ENCODE data around the gene CACHD1.

CACHD1 gene

DNA sequence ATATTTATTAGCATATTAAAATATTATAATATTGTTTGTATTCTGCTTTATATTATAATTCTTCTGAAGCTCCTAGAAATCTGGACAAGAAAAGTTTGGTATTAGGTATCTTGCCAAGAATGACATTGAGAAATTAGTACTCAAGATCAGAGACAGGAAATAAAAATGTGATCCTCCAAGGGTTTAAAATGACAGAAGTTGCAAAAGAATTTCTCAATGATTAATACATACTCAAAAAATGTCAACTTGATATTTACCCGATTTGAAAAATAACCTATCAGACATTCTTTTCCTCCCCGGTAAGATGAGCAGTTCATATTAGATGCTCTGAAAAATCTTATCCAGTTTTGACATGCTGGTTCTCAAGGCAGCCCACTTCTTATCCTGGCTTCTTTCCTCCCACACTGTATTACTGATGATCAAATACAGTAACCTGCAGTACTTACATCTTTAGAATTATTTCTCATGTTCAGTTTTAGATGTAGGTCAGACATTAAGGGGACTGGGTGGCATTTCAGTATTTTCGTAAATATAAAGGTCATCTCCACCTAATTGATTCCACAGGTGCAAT, 55.3 kb downstream of the CACHD1 start:
- DNase-seq, result no peak

DNA sequence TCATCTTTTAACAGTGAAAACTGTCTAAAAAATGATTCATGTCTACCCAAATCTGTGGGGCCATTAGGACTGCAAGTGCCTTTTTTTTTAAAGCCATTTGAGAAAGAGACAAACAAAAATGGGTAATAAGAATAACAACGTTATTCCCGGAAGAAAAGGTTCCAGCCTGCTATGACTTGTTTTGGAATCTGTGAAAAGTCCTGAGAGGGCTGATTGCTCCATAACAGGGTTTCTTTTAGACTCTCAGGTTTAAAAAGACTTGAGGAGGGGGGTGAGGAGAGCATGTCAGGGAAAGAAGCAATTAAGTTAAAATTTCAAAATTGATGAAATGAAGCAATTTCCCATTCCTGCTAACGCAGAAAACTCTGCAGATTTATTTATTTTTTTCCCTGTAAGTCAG, 56.4 kb downstream of the CACHD1 start:
- DNase-seq, result no peak

DNA sequence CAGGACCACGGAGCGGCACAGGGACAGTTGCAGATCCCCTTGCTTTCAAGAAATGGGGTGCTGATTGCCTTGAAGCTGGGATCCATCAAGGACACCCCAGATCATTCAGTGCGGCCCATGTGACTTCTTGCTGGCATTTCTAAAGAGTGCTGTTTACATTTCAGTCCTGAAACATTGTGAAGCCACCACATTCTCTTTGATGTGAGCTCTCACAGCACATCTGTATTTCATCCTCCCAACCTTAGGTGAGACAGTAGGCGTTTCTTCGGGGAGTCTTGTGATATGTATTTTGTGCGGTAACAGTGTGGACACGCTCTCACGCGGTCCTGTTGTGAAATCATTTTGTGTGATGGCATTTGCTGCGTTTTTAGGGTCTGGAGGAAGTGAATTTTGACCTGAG, 57.2 kb downstream of the CACHD1 start:
- no peak for DNase-seq

DNA sequence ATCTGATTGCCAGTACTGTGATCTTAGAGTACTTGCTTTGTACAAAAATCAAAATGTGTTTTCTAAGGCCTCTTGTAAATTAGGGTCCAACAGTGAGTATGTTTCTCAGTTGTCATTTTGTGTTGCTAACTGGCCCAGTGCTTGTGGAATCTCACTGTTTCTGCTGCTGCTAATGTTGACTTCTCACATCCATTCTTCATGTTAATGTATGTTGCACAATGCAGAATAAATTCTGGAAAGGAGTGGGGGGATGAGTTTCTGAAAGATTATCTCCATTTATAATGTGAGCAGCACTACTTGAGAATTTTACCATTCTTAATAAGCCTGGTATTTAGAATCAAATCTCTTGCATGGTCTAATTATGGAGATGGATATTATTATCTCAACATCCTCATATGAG, 57.9 kb downstream of the CACHD1 start:
- DNase-seq, result no peak

DNA sequence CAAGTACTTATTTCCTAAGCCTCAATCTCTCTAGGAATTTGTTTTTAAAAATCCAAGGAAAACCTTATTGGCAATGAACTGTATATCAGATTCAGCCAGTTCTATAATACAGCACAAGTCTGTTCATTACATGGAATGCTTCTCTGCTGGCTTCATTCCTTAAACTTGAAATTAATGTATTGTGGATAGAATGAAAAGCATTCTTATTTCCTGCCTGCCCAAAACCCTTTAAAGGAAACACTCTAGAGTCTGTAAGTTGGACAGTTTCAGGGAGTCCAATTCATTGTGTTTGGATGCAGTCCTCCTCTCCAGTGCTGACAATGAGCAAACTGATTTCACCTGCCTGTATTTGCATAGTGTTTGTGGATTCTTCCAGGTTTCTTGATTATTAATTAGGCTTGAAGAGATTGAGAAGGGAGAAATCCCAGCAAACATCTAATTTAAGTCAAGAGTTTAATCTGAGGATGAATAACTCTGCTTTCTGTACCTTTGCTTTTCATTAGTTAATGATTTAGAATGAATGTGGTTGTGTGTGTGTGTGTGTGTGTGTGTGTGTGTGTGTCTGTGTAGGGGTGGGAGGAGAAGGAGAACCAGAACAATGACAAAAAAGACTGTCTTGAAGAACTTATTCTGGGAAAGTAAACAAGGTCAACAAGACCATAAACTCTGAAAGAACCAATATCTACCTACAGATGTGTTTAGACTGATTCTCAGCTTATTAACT, 61.2 kb downstream of the CACHD1 start:
- no peak for DNase-seq

DNA sequence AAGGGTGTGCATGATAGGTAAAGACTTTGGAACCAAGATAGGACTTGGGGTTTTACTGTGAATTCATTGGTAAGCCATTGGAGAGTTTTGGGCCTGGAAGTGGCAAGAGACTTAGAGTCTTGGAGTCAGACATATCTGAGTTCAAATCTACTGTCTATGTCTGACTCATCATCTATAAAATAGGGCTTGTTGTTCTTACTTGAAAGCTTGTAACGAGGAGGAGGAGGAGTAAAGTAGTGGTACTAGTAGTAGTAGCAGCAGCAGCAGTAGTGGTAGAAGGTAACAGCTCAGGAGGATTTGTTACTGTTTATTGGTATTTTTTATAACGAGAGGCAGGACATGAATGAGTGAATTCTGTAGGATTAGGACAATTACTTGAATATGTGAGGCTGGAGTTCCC, 62.7 kb downstream of the CACHD1 start:
- no peak for DNase-seq

DNA sequence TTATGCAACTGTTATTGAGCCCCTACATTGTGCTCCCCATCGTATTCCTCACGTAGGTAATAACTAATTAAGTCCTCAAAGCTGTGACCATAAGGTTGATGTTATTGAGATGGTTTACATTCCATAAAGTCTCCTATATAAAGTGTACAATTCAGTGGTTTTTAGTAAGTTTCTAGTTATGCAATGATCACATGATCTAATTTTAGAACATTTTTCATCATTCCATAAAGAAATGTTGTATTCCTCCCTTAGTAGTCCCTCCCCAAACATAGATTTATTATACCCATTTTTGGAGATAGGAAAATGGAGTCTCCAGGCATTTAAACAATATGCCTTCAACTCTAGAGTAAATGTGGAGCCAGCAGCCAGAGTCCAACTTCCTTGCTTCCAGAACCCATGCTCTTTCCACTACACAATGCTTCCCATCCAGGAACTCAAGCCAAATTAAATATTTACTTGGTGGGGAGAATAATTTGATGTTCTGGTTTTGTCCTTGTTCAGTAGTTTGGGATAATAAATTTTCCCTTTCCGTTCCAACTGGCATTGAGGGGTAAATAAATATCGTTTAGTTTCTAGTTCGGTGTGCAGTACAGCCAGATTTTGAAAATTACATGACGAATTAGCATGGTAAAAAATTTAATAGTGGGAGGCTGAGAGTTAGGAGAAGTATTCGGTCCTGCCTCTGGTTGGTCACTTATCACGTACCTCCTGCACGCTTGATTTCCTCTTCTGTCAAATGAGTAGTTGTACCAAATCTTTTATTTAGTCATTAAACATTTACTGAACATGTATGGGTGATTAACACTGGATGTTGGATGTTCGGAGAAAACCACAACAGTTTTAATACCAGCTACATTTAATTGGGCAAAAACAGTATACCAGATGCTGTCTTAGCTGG, 66.3 kb downstream of the CACHD1 start:
- no peak for DNase-seq

DNA sequence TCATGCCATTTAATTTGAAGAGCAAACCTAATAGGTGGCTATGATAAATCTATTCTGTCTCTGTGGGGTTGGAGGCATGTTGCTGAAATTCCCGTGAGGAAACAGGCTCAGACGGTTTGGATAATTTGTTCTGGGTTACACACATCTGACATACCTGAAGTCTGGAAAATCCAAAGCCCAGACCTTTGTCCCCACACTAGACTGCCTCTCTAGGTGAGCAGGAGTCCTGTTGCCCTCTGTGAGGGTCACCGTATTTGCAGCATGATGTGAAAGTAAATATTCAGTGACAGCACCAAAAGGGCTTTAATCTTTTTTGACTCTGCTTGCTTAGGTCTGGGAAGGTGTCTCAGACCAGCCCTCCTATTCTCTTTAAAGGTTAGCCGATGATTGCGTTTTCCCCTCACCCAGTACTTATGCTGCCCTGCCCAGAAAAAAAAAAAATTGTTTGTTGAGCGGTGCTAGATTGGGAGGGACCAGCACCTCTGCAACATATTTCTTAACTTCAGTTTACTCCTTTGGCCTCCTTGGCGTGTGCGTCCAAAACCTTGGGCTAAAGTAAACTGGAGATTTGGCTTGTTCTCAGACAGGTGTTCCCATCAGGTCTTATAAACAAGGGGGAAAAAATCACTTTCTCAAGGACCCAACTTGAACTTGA, 67.0 kb downstream of the CACHD1 start:
- DNase-seq, result no peak

DNA sequence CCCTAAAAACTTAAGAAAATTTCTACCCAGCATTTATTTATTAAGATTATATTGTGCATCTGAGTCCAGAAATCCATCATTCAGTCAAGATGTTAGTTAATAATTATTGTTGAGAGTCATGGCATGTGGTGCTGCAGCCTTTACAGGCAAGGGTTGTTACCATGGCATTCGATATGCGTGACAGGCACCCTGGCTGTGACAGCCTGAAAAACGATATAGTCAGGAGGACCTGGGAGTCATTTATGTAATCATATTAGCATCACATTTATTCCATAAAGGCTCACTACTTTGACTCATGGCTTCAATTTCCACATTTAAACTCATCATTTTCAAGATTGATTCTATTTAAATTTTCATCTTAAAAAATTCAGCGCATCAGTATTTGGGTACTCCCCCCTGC, 68.0 kb downstream of the CACHD1 start:
- DNase-seq, result no peak

DNA sequence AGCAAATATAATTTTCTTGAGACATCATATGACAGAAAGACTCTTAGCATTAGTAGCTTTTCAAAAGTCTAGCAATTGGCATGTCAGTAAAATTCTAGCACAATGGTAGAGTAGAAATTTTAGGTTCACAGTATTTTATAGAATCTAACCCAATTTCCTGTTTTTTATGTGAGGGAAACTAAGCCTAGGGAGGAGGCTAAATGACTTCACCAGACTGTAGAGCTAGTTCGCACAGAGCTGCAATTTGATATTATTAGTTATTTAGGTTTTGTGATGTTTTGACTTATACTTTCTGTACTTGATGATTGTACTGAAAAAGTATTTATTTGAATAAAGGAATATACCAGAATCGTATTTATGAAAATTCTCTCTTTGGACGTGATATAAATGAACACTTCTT, 68.5 kb downstream of the CACHD1 start:
- DNase-seq, result no peak

DNA sequence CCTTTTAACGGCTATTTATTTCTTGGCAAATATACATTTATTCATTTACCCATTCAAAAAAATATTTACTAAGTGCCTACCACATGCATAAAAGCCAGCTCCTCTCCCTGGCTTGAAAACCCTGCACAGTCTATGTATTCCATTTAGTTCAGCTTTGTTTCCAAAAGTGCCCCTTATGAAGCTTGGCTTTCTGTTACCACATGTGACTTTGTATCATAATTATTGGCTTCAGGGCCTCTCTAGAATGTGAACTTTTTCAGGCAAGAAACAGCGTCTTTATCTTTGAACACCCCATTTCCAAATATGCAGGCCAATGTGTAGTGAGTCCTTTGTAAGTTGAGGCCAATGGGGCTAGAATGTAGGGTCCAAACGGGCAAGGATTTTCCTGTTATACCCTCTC, 69.4 kb downstream of the CACHD1 start:
- no peak for DNase-seq

DNA sequence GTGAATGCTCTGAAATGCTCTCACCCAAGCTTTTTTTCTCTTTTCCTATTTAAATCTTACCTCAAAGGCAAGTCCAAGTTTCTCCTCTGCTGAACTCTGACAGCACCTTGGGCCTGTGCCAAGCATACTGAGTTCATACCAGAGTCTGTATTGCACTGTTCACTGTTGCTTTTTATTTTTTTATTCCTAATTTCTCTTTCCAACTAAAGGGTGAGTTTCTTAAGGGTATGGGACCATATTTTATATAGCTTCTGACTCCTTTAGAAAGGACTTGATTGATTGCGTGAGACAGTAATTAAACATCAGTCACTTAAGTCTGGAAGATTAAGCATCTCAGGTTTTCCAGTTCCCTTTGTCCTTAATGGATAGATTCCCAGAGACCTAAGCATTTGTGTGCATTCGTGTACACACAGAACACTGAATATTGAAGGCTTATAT, 69.9 kb downstream of the CACHD1 start:
- DNase-seq, result no peak

DNA sequence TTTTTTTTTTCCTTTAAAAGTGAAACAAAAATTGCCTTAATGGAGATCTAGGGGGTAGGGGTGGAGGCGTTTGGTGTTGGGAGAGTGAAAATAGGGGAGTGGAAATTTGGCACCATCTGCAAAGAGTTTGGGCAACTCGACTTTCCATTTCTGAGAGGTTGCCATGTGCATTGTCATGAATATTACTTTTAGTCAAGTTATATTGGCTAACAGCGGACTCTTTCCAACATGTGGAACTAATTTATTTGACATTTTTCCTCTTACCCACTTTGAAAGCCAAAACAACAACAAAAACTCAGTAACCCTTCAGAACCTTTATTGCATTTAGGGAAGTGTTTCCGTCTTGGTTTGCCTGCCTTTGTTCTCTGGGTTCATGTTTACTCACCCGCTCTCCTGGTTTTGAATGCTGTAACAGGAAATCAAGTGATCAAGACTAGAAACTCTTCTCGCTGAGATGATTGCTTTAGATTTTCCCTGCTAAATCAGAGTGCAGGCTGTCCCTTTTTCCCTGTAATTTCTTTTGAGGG, 70.4 kb downstream of the CACHD1 start:
- DNase-seq, result no peak

DNA sequence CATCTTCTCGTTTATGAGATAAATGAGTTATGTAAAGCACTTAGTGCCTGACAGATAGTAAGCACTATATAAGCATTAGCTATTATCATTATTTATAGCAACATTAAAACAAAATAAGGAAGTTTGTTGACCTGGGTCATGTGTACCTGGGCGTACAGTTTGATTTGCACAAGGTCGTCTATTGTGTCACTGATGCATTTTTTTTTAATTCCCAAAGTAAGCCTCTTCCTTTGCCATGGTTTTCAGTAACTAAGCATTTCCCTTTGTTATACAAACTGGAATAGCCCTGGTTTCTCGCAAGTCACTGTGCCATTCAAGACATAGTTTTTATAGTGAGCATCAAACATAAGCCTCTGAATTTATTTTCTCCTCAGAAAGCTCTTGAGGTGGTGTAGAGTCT, 72.2 kb downstream of the CACHD1 start:
- no peak for DNase-seq

DNA sequence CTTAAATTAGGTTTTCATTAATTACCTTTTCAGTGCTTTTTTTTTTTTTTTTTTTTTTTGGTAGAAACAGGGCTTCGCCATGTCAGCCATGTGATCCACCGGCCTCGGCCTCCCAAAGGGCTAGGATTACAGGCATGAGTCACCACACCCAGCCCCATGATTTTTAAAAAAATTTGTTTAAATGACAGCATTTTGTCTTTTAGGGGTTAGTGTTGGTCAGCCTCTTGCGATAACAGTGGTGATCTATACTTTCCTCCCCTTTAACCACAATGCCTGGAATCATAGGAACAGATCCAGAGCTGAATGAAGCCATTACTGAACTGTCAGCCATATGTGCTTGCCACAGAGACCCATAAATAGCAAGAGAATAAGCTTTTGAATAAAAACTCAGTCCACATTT, 73.9 kb downstream of the CACHD1 start:
- DNase-seq, result no peak

DNA sequence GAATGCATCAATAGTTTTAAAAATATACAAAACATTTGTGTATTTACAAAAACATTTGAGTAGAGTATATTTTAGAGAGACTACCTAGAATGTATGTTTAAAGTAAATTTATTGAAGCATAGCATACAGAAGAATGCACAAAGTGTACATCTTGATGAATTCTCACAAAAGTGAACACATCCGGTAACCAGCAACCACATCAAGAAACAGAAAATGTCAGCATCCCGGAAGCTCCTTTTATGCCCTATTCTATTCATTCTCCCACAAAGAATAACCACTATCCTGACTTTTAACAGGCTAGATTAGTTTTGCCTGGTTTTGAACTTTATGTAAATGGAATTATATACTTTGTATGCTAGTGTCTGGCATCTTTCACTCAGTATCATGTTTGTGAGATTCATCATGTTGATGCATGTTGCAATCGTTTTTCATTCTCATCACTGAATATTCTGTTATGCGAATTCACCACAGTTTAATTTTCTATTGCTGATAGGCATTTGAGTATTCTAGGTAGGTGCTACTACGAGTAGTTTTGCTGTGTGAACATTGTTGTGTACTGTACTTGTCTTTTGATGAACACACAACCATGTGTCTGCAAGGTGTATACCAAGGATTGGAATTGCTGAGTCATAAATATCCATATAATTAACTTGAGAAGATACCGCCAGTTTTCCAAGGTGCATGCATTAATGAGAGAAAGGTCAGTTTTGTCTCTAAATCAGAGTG, 75.4 kb downstream of the CACHD1 start:
- no peak for DNase-seq

DNA sequence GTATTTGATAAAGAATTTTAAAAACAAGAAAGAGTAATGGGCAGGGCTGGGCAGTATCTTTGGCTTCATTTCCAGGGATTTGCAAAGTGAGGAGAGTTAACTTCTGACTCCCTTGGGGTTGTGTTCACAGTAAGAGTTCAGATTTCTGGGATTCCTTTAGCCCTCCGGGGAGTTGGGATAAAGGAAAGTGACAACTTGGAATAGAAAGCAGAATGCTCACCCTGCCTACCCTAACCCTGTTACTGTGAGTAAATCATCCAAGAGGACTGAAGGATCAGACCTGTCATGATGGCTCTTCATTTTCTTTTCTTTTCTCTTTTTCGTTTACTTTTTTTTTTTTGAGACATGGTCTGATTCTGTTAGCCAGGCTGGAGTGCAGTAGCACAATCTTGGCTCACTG, 76.1 kb downstream of the CACHD1 start:
- DNase-seq, result no peak

DNA sequence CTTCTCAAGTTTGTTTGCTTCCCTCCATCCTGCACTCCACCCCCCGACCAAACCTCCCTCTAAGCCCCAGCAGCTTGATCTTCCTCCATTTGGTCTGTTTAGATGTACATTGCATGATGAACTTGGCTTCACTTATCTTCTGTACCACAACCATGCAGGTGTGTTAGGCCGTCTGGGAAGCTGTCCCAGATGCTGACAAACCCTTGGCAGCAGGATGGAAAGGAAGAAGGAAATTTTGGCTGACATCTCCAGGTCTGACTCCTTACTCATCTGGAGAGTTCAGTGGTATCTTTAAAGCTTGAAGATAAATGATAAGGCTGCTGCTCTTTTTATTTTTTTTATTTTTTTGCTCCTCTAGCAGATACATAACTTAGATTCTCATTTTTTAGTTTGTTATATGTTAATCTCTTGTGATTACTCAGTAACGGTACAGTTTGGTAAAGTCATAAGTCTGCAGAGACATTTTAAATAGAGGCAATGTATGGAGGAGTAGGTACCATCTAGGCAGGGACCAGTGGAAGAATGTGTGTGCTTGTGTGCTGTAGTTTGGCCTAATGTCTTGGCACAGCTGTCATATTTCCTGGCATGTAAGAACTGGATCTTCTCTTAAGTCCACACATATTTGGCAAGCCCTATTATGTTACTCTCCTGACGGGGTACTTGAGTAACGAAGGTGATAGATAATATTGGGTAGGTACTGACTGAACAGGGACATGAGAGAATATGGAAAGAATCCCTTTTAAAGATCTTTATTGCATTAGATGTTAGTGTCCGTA, 79.7 kb downstream of the CACHD1 start:
- DNase-seq, result no peak

DNA sequence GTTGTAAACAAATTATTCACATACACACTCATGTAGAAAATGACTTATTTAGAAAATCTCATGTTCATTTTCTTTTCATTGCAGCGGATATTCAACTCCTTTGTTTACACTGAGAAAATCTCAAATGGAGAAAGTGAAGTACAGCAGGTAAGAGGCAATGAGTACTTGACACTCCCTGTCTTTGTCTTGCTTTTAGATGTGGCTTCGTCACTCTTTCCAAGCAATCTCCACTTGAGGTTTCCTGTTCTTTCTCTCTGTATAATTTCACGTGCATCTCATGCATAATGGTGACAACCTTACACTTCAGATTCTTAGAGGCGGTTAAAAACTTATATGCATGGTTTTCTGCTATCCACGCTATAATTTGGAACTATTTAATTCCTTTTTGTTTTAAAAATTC, 80.6 kb downstream of the CACHD1 start:
- DNase-seq, result no peak

DNA sequence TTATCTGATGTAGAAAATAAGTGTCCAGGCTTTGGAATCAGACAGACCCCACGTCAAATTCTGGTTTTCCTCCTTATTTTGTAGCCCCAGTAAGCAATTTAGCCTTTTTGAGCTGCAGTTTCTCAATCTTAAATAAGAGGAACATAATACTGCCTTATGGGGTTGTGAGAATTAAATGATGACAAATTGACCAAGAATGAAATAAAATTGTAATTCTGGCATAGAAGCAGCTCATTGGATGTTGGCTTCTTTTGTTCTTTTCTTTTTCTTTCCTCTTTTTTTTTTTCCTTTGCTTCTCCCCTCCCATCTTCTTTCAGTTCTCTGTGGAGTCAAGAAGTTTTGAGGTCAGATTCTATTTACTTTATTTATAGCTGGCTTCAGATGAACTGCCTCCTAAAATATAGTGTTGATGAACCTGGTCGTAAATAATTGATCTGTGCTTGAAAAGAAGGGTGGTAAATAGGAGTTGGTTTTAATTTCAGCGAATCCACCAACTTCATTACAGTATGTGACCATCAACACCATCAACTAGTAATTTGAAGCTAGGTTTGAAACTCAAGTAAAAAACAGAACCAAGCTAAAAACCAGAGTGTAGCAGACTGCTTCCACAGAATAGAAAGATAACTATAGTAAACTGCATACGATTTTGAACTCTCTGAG, 81.1 kb downstream of the CACHD1 start:
- DNase-seq, result no peak

DNA sequence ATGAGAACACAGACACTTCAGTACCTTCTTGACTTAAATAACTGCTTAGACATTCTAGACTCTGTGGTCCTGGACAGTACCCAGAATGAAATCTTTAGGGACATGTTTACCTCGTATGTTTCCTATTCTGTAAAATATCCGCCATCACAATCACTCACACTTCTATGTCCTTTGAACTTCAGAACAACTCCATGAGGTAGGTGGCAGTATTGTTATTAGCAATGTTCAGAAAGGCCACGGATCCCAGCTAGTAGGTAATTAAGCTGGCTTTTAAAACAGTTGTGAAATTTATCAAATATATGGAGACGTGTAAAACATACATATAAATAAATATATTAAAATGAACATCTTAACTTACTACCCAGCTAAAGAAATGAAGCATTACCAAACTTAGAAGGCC, 83.4 kb downstream of the CACHD1 start:
- no peak for DNase-seq
